ENCODE measurements around the gene ABCA8. TPM values are rescaled to one million over a fixed set of nuclear protein-coding genes. Genes with fewer than 3 reads are reported as not detected.

Gene ABCA8
- 0.32 and 0.46 TPM in 2 replicates for total RNA-seq

GRCh38 chr17:68955181-68955841 lies at the start of gene ABCA8:
TSS of gene ABCA8 (minus strand) at chr17:68955392. CDS start at chr17:68942034, 13,358 bp downstream.

Other genes with a start within 250 kb of the ABCA8 start
- gene ABCA9, start 105.5 kb upstream of the ABCA8 start, total RNA-seq, result 2.3 and 11.7 TPM in 2 replicates
- gene ABCA6, start 186.5 kb upstream of the ABCA8 start, total RNA-seq, result 18.8 and 44.8 TPM in 2 replicates